Neural cell (in vitro differentiated cells): ENCODE results near the gene VPS13D. TPM values are rescaled to one million over a fixed set of nuclear protein-coding genes. Genes with fewer than 3 reads are reported as not detected.

Experiments
- H2AFZ ChIP-seq: fragments of 200-600, 300-800 bp; sonication (generic), shearing (Covaris generic); 2 replicates; pipeline ENCODE4 v1.6.0; 2014; ENCODE audit warnings: low read depth, mild to moderate bottlenecking, antibody characterized with exemption, low read length, moderate library complexity
- H3F3A ChIP-seq: fragments of 200-600 bp; shearing (Covaris generic); 2 replicates; pipeline ENCODE4 v1.6.1; 2016; ENCODE audit warnings: mild to moderate bottlenecking, moderate library complexity, mixed read lengths, antibody characterized with exemption, low read length; ENCODE audit not compliant: insufficient read depth, poor library complexity, severe bottlenecking
- H3K27ac ChIP-seq: fragments of 200-600, 300-800 bp; sonication (generic), shearing (Covaris generic); 2 replicates; pipeline ENCODE4 v1.5.1; 2014; ENCODE audit warnings: mild to moderate bottlenecking, low read length, moderate library complexity
- H3K27me3 ChIP-seq: fragments of 300-800, 200-600 bp; sonication (generic), shearing (Covaris generic); 2 replicates; pipeline ENCODE4 v1.6.0; 2014; ENCODE audit warnings: mild to moderate bottlenecking, low read depth, low read length, moderate library complexity; ENCODE audit not compliant: insufficient read depth
- H3K36me3 ChIP-seq: fragments of 300-800, 200-600 bp; sonication (generic), shearing (Covaris generic); 2 replicates; pipeline ENCODE4 v1.5.1; 2014; ENCODE audit warnings: mild to moderate bottlenecking, antibody characterized with exemption, low read length, moderate library complexity; ENCODE audit not compliant: insufficient read depth
- H3K4me2 ChIP-seq: fragments of 300-800, 200-600 bp; sonication (generic), shearing (Covaris generic); 2 replicates; pipeline ENCODE4 v1.6.0; 2014; ENCODE audit warnings: mild to moderate bottlenecking, low read length
- H3K4me3 ChIP-seq: fragments of 300-800, 200-600 bp; sonication (generic), shearing (Covaris generic); 2 replicates; pipeline ENCODE4 v1.5.1; 2014; ENCODE audit warnings: mild to moderate bottlenecking, low read length, moderate library complexity
- H3K79me2 ChIP-seq: fragments of 200-600 bp; shearing (Covaris generic); replicated peaks from 2 replicates; pipeline ENCODE4 v1.6.0; 2014; ENCODE audit warnings: mild to moderate bottlenecking, low read length, moderate library complexity; ENCODE audit not compliant: insufficient read depth
- H3K9ac ChIP-seq: fragments of 300-800, 200-600 bp; sonication (generic), shearing (Covaris generic); 2 replicates; pipeline ENCODE4 v1.6.1; 2016; ENCODE audit warnings: mild to moderate bottlenecking, low read length, mixed read lengths
- H3K9me2 ChIP-seq: fragments of 200-600 bp; shearing (Covaris generic); 2 replicates; pipeline ENCODE4 v1.6.1; 2016; ENCODE audit warnings: mild to moderate bottlenecking, low read length, mixed read lengths; ENCODE audit not compliant: insufficient read depth
- H3K9me3 ChIP-seq: fragments of 200-600, 300-800 bp; sonication (generic), shearing (Covaris generic); 2 replicates; pipeline ENCODE4 v1.6.1; 2016; ENCODE audit warnings: mild to moderate bottlenecking, mixed run types, low read length, moderate library complexity, mixed read lengths
- H4K20me1 ChIP-seq: fragments of 200-600 bp; shearing (Covaris generic); 2 replicates; pipeline ENCODE4 v1.6.1; 2016; ENCODE audit warnings: mild to moderate bottlenecking, mixed run types; ENCODE audit not compliant: insufficient read depth
- CTCF ChIP-seq: fragments of 450-650 bp; IDR thresholded peaks from 2 replicates; pipeline ENCODE4 v1.5.1; 2014; ENCODE audit warnings: antibody characterized with exemption, mild to moderate bottlenecking, moderate library complexity; ENCODE audit not compliant: poor library complexity, severe bottlenecking
- EP300 ChIP-seq: fragments of 450-650 bp; conservative IDR thresholded peaks from 2 replicates; pipeline ENCODE4 v1.6.1; 2014; ENCODE audit warnings: antibody characterized with exemption, mild to moderate bottlenecking, moderate library complexity; ENCODE audit not compliant: poor library complexity, severe bottlenecking
- EZH2 ChIP-seq: fragments of 200-600, 300-800 bp; shearing (Covaris generic), sonication (generic); IDR thresholded peaks from 2 replicates; pipeline ENCODE4 v1.6.1; 2014; ENCODE audit warnings: antibody characterized with exemption, low read length, borderline replicate concordance, mild to moderate bottlenecking; ENCODE audit not compliant: insufficient read depth, poor library complexity, severe bottlenecking
- MXI1 ChIP-seq: fragments of 450-650 bp; conservative IDR thresholded peaks from 2 replicates; pipeline ENCODE4 v1.6.1; 2014; ENCODE audit warnings: antibody characterized with exemption, mild to moderate bottlenecking; ENCODE audit not compliant: poor library complexity, severe bottlenecking
- POLR2AphosphoS5 ChIP-seq: IDR thresholded peaks from 2 replicates; pipeline ENCODE4 v1.6.1; 2012
- RAD21 ChIP-seq: fragments of 450-650 bp; conservative IDR thresholded peaks from 2 replicates; pipeline ENCODE4 v1.6.1; 2014; ENCODE audit warnings: antibody characterized with exemption, mild to moderate bottlenecking, moderate library complexity
- REST ChIP-seq: IDR thresholded peaks from 2 replicates; pipeline ENCODE4 v1.6.1; 2012; ENCODE audit warnings: borderline replicate concordance
- SMC3 ChIP-seq: fragments of 450-650 bp; conservative IDR thresholded peaks from 2 replicates; pipeline ENCODE4 v1.6.1; 2014; ENCODE audit warnings: antibody characterized with exemption, mild to moderate bottlenecking, moderate library complexity; ENCODE audit not compliant: poor library complexity
- TAF1 ChIP-seq: IDR thresholded peaks from 2 replicates; pipeline ENCODE4 v1.6.1; 2012; ENCODE audit warnings: low read depth
- polyA plus RNA-seq: library from polyadenylated mRNA; depleted of rRNA; stranded (reverse); fragments of >200 nt; gene quantifications from 2 replicates; pipeline ENCODE4 v1.2.3, GENCODE V29; 2014

Gene VPS13D
- polyA plus RNA-seq, 1 donor from 2014 or later = 24.5 TPM

- H3K9ac ChIP-seq = no peak overlapping the region
- no peaks in the 10 kb centered on the region for H4K20me1 ChIP-seq
- H3F3A ChIP-seq = no peaks in the 10 kb centered on the region
- H3K4me2 ChIP-seq = no peak overlapping the region
- no peak for TF ChIP-seq CTCF
- no peak for TF ChIP-seq MXI1
- no peak for TF ChIP-seq TAF1
- no peak for TF ChIP-seq EP300
- TF ChIP-seq POLR2AphosphoS5 = no peak
- no peak for TF ChIP-seq EZH2
- no peak overlapping the region for H2AFZ ChIP-seq
- no peaks in the 10 kb centered on the region for H3K9me3 ChIP-seq
- H3K36me3 ChIP-seq = no peaks in the 10 kb centered on the region
- H3K79me2 ChIP-seq = no peaks in the 10 kb centered on the region
- H3K4me3 ChIP-seq = no peak overlapping the region
- H3K27ac ChIP-seq = no peak overlapping the region
- H3K9me2 ChIP-seq = no peaks in the 10 kb centered on the region
- H3K27me3 ChIP-seq = no peaks in the 10 kb centered on the region
Observed at GRCh38 chr1:12554521-12555305, 324.9 kb downstream of the VPS13D start.

- no peak for TF ChIP-seq TAF1
- no peak for TF ChIP-seq RAD21
- TF ChIP-seq EP300 = no peak
- no peak for TF ChIP-seq MXI1
- TF ChIP-seq CTCF = no peak
- no peak for TF ChIP-seq EZH2
- no peak for TF ChIP-seq POLR2AphosphoS5
- no peak for TF ChIP-seq SMC3
- TF ChIP-seq REST = no peak
- no peaks in the 10 kb centered on the region for H3K27me3 ChIP-seq
- H3K79me2 ChIP-seq = no peaks in the 10 kb centered on the region
- no peaks in the 10 kb centered on the region for H3K9me2 ChIP-seq
- no peak overlapping the region for H2AFZ ChIP-seq
- H3K9ac ChIP-seq = no peak overlapping the region
- H3K27ac ChIP-seq = no peak overlapping the region
- no peaks in the 10 kb centered on the region for H3F3A ChIP-seq
- H4K20me1 ChIP-seq = no peaks in the 10 kb centered on the region
- no peak overlapping the region for H3K4me2 ChIP-seq
- H3K9me3 ChIP-seq = no peaks in the 10 kb centered on the region
- H3K4me3 ChIP-seq = no peak overlapping the region
- H3K36me3 ChIP-seq = no peaks in the 10 kb centered on the region
Observed at GRCh38 chr1:12555411-12556367, 325.9 kb downstream of the VPS13D start.
